HPDE6-E6E7 (cell line): ENCODE results near the gene GALK2.
"Not testable (repeated sequence)": the region's sequence is repeated elsewhere in the genome, so short reads cannot be mapped to it uniquely, and the experiment has no call there.

Experiments used
- DNase-seq: peaks from one replicate; pipeline ENCODE4 v3.0.0; 2011; ENCODE audit warnings: missing footprints; ENCODE audit errors: extremely low spot score

GALK2 gene

DNA sequence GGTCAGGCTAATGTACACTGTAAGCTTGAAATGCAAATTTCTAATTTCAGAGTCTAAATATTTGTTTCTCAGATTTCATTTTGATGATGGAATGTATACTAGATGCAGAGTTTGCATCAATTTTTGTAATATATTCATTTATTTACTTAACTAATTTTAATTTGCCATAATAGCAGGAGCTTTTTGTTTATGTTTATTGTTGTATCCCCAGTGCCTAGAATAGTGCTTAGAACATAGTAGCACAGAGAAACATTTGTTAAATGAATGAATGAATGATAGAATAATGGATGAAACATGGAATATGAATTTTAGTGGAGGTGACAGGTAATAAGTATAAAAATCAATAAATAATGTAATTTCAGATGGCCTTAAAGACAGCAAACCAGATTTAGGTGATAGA is 5.2 kb upstream of the GALK2 start:
- no peak for DNase-seq

DNA sequence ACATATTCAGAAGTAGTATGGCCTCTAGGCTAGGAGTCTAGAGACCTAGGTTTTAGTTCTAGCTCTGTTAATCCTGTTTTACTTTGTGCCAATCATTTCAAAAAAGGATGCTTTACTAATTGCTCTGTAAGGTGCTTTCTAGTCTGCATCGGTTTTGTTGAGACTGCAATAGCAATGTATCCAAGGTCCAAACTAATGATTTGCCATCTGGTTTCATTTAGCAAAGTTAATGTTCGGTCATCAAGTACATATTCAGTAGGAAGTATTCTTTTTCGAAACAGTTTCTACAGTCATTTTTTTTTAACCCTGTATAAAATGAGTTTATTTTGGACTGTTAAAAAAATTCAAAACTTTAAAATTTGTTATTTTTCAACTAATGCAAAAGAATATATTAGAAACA is 2.0 kb upstream of the GALK2 start:
- DNase-seq = no peak

DNA sequence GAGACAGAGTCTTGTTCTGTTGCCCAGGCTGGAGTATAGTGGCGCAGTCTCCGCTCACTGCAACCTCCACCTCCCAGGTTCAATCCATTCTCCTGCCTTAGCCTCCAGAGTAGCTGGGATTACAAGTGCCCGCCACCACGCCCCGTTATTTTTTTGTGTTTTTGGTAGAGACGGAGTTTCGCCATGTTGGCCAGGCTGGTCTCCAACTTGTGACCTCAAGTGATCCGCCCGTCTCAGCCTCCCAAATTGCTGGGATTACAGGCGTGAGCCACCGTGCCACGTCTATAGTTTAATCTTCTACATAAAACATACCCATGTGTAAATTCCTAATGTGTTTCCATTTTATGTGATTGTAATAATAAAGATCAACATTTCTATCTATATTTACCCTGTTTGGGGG is 1.7 kb downstream of the GALK2 start:
- no peak for DNase-seq

DNA sequence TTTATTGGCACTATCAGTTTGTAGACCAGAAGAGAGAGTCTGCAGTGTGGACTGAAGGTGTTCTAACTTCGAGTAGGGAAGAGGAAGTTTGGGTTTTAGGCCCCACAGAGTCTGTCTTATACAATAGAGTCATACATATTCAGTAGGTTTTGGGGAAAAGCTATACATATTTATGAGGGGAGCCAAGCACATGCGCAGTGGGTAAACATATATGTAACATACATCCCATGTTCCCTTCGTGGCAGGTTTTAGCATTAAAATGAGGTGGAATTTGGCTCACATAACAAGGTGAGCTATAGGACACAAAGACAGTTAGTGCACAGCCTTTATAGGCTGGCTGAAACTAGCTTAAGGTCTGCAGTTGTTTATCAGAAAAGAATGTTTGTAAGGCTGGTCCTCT is 4.9 kb downstream of the GALK2 start:
- no peak for DNase-seq

DNA sequence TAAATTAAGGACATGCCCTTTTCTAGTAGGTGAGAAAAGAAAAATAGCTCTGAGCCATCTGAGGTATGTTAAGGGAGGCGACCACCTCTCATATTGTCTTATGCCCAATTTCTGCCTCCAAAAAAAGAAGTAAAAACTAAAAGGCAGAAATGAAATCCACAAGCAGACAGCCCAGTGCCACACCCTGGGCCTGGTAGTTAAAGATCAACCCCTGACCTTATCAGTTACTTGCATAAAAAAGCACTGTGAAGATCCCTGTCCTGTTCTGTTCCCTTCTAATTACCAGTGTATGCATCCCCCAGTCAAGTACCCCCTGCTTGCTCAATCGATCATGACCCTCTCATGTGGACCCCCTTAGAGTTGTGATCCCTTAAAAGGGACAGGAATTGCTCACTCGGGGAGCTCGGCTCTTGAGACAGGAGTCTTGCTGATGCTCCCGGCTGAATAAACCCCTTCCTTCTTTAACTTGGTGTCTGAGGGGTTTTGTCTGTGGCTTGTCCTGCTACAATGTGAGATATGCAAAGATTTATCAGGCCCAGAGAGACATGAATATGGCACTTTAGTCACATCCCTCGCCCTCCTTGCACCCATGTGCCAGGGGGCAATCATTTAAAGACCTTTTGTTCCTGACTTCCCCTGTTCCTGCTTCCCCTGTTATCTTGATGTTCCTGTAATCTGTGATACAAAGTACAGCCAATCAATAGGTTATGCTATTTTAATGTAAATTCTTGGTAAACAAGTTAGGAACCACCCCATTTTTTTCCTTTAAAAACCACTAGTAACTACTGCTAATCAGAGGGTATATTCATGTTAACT is 5.7 kb downstream of the GALK2 start:
- DNase-seq = not testable (repeated sequence)

DNA sequence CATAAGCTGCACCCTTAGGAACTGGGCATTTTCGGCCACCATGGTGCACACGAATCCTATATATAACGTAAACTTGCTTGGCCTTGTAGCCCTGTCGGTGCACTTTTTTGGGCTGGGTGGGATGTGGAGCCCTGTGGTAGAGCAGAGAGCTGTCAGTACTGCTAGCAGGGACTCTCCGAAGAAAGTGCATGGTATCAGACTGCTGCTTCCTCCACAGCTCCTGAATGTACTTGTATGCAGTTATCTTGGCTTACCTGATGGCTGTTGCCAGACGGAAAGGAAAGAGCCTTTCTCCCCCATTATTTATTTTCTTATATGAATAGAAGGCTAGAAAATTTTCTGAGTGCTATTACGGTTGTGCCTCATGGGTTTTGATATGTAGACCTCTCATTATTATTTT is 8.4 kb downstream of the GALK2 start:
- no peak for DNase-seq

DNA sequence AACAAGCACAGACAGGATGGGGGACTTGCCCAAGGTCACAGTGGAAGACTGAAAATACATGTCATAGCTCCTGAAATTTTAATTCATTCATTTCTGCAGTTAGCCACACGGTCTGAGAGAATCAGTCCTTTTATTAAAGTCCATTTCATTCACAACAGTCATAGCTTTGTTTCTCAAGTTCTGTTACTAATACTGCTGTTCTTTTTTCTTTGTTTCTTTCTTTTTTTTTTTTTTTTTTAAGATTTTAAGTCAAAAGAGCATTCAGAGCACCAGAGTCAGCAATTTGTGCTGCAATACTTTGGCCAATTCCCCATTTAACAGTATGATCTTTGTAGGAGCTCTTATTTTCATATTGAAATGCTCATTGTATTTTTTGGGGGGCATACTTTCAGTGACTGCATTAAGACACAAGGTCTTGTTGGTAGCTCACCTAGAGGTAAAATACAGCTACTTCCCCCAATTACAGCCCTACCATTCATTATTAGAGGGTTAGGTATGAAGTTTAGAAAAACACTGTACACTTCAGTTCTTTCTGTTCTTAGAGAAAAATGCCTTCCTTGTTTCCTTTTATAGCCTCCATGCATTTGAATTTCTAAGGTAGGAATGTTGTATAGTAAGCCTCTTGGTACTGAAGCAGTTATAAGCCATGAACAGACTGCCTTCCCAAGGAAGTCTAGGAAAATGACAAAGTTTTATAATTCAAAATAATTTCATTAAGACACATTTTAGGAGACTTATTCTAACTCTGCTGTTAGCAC is 9.6 kb downstream of the GALK2 start:
- no peak for DNase-seq

DNA sequence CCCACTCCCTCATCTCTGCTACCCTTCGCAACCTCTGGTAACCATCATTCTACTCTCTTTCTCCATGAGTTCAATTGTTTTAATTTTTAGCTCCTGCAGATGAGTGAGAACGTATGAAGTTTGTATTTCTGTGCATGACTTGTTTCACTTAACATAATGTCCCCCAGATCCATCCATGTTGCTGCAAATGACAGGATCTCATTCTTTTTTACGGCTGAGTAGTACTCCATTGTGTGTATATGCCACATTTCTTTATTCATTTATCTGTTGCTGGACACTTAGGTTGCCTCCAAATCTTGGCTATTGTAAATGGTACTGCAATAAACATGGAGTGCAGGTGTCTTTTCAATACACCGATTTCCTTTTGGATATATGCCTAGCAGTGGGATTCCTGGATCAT is 12.1 kb downstream of the GALK2 start:
- no peak for DNase-seq

DNA sequence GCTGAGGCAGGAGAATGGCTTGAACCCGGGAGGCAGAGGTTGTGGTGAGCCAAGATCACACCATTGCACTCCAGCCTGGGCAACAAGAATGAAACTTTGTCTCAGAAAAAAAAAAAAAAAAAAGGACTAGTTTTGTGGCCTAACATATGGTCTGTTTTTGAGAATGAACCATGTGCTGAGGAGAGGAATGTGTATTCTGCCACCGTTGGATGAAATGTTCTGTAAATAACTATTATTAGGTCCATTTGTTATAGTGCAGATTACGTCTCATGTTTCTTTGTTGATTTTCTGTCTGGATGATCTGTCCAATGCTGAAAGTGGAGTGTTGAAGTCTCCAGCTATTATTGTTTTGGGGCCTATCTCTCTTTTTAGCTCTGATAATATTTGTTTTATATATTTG is 13.7 kb downstream of the GALK2 start:
- DNase-seq = not testable (repeated sequence)

DNA sequence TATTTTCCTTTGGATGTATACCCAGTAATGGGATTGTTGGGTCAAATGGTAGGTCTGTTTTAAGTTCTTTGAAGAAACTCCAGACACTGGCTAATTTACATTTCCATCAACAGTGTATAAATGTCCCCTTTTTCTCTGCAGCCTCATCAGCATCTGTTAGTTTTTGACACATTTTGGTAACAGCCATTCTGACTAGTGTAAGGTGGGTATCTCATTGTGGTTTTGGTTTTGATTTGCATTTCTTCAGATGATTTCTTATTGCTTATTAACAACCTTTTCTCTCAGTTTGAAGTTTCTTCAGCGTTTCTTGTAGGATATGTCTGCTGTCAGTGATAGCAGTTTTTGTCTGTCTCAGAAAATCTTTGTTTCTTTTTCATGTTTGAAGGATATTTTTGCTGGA is 15.4 kb downstream of the GALK2 start:
- no peak for DNase-seq

DNA sequence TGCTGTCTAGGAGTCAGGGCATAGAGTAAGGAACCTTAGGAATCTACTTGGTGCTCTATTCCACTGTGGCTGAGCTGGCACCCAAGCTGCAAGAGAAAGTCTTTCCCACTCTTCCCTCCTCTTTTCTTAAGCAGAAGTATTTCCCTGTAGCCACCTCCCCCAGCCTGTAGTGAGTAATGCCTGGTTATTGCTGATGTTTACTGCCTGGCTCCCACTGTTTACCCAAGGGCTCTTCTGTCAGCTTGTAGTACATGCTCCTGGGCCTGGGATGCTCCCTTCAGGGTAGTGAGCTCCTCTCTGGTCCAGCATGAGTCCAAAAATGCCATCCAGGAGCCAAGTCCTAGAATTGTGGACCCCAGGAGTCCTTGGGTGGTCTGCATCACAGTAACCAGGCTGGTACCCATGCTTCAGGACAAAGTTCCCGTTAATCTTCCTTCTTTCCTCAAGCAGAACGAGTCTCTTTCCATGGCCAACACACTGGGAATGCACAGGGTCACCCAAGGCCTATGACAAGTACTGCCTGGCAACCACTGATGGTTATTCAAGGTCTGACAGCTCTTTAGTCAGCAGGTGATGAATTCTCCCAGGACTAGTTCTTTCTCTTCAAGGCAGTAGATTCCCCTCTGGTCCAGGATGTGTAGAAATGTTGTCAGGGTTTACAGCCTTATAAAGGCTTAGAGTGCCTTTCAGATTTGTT is 17.6 kb downstream of the GALK2 start:
- no peak for DNase-seq

DNA sequence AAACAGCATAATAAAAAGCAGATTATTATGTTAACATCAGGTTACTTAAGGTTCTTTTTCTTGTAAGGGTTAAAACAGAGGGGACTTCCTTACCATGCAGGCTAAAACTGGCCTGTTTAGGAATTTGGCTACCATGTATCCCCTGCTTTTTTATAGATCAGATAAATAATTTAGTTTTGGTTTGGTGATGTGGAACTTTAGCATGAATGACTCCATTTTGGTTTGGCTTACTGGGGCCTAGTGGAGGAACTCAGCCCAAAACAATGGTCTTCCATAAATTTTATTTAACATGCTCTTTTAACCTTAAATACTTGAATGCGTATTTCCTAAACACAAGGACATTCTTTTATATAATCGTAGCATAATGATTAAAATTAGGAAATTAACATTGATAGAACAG is 18.9 kb downstream of the GALK2 start:
- DNase-seq = no peak

DNA sequence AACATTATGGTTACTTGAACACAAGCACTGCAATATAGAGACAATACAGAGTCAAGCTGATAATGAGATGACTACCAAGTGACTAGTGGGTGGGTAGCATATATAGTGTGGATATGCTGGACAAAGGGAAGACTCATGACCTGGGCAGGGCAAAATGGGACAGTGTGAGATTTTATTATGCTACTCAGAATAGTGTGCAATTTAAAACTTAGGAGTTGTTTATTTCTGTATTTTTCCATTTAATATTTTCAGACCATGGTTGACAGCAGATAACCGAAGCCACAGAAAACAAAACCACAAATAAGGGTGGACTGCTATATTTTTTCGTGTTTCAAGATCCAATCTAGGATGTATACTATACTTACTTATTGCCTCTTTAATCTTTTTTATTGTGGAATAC is 19.6 kb downstream of the GALK2 start:
- DNase-seq = no peak

DNA sequence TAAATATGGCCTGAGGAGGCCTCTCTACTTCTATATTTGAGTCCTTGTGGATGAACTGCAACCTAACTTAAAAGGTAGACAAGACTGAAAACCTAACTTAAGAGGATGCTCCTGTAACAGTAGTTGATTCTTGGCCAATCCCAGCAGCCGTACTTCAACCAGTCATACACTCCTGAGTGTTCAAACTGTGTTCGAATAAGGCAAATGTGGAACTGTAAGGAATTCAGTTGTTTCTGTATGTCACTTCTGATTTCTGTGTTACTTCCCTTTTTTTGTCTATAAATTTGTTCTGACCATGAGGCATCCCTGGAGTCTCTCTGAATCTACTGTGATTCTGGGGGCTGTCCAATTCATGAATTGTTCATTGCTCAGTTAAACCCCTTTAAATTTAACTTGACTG is 20.5 kb downstream of the GALK2 start:
- DNase-seq = no peak

DNA sequence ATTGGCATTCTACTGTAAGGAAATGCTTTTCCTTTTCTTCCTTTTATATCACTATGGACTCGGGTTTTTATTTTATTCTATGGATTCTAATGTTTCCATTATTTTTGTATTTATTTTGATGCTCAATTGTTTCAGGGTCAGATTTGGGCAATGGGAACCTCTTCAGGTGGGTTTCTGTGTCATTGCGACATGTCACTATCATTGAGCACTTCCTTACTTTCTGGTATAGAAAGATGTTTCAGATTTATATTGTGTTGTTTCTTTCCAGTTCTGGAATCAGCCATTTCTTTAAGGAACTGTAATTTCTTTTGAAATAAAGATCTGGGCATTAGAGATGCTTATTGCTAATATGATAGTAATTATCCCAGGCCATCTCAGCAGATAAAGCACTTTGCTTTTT is 21.8 kb downstream of the GALK2 start:
- DNase-seq = no peak

DNA sequence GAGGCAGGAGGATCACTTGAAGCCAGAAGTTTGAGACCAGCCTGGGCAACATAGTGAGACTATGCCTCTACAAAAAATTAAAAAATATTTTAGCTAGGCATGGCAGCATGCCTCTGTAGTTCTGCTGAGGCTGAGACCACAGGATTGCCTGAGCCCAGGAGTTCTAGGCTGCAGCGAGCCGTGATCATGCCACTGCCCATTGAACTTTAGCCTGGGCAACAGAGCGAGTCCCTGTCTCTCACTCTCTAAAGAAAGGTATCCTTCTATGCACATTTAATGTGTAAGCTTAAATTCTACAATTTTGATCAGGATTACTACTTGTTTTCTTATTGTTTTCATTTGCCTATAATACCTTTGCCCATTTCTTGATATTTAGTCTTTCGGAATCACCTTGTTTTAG is 26.8 kb downstream of the GALK2 start:
- no peak for DNase-seq

DNA sequence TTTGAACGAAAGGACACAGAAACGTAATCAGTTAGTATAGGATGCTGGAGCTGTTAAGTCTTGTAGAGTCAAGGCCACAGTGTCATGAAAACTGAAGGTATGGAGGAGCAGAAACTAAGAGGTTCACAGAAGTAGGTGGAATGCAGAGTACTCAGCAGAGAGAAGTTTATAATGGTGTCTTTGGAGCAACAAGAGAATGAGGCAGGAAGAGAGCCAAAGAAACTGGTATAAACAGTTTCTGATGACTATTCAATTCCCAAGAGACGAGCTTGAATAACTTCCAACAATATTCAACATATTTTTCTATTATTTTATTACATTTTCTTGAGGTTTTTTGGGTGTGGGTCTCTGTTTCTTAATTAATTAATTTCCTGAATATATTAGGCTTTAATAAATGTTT is 29.6 kb downstream of the GALK2 start:
- DNase-seq = no peak

DNA sequence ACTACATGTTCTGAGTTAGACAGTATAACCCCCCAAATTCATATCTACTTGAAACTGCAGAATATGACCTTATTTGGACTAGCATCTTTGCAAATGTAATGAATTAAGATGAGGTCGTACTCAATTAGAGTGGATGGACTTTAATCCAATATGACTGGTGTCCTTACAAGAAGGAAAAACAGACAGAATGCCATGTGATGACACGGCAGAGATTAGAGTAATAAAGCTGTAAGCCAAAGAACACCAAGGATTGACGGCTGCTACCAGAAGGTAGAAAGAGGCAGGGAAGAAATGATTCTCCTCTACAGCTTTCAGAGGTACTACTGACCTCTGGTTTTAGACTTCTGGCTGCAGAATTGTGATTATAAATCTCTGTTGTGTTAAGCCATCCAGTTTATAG is 30.3 kb downstream of the GALK2 start:
- DNase-seq = no peak

DNA sequence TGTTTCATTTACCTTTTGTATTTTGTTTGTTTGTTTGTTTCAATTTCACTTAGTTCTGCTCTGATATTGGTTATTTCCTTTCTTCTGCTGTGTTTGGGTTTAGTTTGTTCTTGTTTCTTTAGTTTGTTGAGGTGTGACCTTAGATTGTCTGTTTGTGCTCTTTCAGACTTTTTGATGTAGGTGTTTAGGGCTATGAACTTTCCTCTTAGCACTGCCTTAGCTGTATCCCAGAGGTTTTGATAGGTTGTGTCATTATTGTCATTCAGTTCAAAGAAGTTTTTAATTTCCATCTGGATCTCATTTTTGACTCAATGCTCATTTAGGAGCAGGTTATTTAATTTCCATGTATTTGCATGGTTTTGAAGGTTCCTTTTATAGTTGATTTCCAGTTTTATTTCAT is 38.1 kb downstream of the GALK2 start:
- not testable (repeated sequence) for DNase-seq

DNA sequence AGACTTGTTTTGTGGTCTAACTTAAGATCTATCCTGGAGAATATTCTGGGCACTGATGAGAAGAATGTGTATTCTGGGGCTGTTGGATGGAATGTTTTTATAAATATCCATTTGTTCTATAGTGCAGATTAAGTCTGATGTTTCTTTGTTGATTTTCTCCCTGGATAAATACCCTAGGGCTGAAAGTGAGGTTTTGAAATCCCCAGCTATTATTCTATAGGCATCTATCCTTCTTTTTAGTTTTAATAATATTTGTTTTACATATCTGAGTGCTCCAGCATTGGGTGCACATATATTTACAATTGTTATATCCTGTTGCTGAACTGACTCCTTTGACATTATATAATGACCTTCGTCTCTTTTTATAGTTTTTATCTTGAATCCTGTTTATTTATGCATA is 42.9 kb downstream of the GALK2 start:
- DNase-seq = no peak

DNA sequence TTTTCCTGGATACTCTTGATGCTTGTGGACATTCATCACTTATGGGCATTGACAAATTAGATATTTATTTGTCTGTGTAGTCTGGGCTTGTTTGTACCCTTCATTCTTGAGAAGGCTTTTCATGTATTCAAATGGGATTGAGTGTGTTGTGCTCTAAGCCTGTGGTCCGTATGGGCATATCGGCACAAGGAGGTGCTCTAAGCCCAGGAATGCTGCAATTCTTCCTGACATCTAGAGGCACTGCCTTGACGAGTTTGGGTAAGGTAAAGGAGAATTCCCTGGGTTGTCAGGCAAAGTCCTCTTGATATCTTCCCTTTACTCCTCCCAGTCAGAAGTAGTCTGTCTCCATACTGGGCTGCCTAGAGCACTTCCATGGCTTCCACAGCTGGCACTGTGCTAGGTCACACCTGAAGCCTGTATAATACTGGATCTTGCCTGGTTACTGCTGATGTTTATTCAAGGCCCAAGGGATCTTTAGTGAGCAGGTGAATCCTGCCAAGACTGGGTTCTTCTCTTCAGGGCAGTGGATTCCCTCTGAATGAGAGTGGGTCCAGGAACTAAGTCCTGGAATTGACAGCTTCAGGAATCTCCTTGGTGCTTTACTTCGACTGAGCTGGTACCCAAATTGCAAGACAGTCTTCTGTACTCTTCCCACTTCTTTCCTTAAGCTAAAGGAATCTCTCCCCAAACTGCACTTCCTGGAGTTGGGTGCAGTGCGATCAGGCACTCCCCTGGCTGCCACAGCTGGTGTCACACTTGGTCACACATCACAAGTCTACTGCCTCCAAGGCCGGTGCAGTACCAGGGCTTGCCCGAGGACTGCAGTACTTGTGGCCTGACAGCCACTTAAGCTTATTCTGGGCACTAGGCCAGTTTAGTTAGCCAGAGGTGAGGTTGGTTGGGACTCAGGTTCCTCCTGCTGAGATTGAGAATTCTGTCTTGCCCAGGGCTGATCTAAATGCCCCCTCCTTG is 46.0 kb downstream of the GALK2 start:
- DNase-seq = no peak
